ENCODE data around the gene CPT1C.

Gene CPT1C

GRCh38 chr19:49755956-49756355, 65.0 kb downstream of the CPT1C start:
- no peak for DNase-seq (ENCODE audit: low read depth in 2 of 2)

DNA sequence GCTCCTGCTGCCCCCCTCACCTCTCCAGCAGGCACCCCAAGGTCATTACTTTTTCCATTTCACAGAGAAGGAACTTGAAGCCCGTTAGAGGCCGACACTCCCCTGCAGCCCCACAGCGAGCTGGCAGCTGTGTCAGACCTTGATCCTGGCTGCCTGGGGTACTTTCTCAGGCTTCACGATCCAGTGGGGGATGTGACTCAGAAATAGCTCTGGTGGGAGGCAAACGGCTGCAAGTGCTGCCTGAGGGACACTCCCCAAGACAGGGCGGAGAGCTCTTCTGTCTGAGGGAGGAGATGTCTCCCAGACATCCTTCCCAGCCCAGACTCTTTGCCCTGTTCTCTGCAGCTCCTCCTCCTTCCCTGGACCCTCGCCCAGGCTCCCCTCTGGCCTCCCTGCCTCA, 67.4 kb downstream of the CPT1C start:
- no peak for DNase-seq (ENCODE audit: low read depth in 2 of 2)

DNA sequence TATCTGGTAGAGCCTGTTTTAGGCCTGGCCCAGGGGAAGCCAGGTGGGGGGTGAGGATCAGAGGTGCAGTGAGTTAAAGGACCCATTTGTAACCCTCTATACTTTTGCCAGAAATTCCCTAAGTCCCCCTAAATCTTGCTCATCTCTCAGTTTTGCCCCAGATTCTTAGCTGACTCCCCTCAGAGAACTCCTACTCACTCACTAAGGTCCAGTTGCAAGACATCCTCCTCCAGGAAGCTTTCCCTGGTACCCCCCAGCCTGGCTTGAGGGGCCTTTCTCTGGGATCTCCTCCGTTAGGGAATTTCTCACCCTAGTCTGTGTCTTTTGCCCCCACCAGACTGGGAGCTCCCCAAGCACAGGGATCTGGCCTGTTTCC, 70.3 kb downstream of the CPT1C start:
- no peak for DNase-seq (ENCODE audit: low read depth in 2 of 2)

- no peak for DNase-seq (ENCODE audit: low read depth in 2 of 2)
Observed at GRCh38 chr19:49761625-49762311, 70.9 kb downstream of the CPT1C start.

- DNase-seq (ENCODE audit: low read depth in 2 of 2): no peak
Observed at GRCh38 chr19:49763230-49763629, 72.3 kb downstream of the CPT1C start, which contains the start of gene TSKS. Gene TSKS (minus strand): TSS chr19:49763306. CDS start chr19:49763247, 59 bp downstream.
